RWPE2 (cell line): ENCODE results near the gene WNT9B.

ENCODE experiments used
- ATAC-seq: fragments of 200-7000 bp; cut with Tn5 transposase; 3 replicates; pipeline ENCODE4 v1.9.1; 2021; ENCODE audit warnings: low read depth
- DNase-seq: peaks from one replicate; pipeline ENCODE4 v3.0.0-alpha.2; 2020; ENCODE audit warnings: low spot score
- H3K27ac ChIP-seq: fragments of 450-650 bp; 2 replicates; pipeline ENCODE4 v1.5.1; 2017; ENCODE audit warnings: mild to moderate bottlenecking; ENCODE audit not compliant: poor library complexity, severe bottlenecking
- H3K27me3 ChIP-seq: fragments of 250-450 bp; sonication (Bioruptor Pico); 2 replicates; pipeline ENCODE4 v1.5.1; 2021; ENCODE audit warnings: mild to moderate bottlenecking, moderate library complexity; ENCODE audit not compliant: insufficient read depth, poor library complexity, severe bottlenecking
- H3K36me3 ChIP-seq: fragments of 250-450 bp; sonication (Bioruptor Pico); 2 replicates; pipeline ENCODE4 v1.5.1; 2020; ENCODE audit warnings: low read depth, mild to moderate bottlenecking, moderate library complexity
- H3K4me1 ChIP-seq: fragments of 250-450 bp; sonication (Bioruptor Pico); 2 replicates; pipeline ENCODE4 v1.5.1; 2021; ENCODE audit warnings: mild to moderate bottlenecking, moderate library complexity; ENCODE audit not compliant: insufficient read depth, poor library complexity, severe bottlenecking
- H3K4me3 ChIP-seq: fragments of 250-450 bp; sonication (Bioruptor Pico); 2 replicates; pipeline ENCODE4 v1.5.1; 2021; ENCODE audit warnings: mild to moderate bottlenecking, moderate library complexity; ENCODE audit not compliant: severe bottlenecking
- H3K9me3 ChIP-seq: fragments of 250-450 bp; sonication (Bioruptor Pico); 2 replicates; pipeline ENCODE4 v1.5.1; 2021; ENCODE audit warnings: mild to moderate bottlenecking, moderate library complexity; ENCODE audit not compliant: severe bottlenecking
- CTCF ChIP-seq: fragments of 450-650 bp; IDR thresholded peaks from one replicate; pipeline ENCODE4 v1.5.1; 2017; ENCODE audit warnings: mild to moderate bottlenecking, moderate library complexity; ENCODE audit not compliant: poor library complexity, severe bottlenecking

The WNT9B gene

DNA sequence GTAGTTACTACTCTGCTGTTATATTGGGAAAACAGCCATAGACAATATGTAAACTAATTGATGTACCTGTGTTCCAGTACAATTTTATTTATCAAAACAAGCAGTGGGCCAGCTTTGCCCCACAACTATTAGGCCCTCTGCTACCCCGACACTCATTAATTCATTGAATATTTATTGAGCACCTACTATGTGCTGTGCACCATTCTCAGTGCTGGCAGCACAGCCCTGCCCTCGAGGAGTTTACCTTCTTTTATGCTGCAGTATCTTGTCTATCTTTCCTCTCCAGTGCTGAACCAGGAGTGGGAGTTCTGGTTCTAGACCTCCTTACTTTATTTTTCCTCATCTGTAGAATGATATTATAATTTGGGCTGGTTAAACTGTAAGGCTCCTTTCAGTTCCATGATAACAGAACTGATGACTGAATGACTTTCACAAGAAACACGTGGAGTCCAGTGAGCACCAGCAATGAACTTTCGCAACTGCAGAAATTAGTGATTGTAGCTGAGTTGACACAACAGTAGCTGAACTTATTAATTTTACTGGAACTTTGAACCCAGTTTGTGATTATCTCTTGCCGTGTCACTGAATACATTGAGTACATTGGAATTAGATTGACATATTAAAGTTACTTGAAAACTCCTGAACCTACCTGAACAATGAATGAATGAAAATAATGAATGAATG is 73.9 kb downstream of the WNT9B start:
- no peaks in the 10 kb centered on the region for H3K27me3 ChIP-seq
- H3K4me3 ChIP-seq: no peak overlapping the region
- ATAC-seq (no peak), DNase-seq (no peak)
- H3K4me1 ChIP-seq: peaks cover 18% of the 10 kb centered on the region
- no peak for TF ChIP-seq CTCF
- no peak overlapping the region for H3K27ac ChIP-seq
- no peaks in the 10 kb centered on the region for H3K9me3 ChIP-seq
- peaks cover 19% of the 10 kb centered on the region for H3K36me3 ChIP-seq

DNA sequence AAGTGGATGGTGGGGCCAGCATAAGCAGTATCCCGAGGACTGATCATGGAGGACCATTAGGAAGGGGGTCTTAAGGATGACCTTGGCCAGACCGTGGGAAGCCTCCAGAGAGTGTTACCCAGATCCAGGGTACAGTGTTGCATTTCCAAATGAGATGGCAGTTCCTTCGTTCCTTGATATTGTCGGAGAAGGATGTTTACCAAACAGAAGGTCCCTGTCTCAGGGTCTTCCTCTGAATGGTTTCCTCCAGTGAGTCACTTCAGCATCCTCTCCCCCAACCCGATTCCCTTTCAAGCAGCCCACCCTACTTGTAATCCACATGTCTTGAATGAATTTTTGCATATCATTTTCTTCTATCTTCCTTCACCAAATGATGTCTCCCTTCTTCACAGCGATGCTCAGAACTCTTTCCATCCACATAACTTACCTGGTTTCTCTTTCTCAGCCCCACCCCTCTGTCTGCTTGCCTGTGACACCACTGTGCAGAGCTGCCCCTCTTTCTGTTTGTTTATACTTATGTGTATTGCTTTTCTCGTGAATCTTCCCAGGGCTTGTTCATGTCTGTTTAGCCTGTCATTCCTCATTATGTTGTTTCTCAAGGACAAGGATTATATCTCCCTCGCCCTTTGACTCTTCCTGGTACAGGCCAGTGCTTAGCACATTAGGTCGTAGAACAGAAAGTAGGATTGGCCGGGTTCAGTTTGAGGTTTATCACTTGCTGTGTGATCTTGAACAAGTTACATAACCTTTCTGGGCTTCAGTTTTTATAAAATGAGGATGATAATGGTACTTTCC is 77.3 kb downstream of the WNT9B start:
- H3K36me3 ChIP-seq: peaks cover 53% of the 10 kb centered on the region
- no peaks in the 10 kb centered on the region for H3K9me3 ChIP-seq
- peaks cover 18% of the 10 kb centered on the region for H3K4me1 ChIP-seq
- no peak overlapping the region for H3K4me3 ChIP-seq
- DNase-seq: no peak
- no peak for ATAC-seq
- H3K27ac ChIP-seq: peak overlapping the region; percentile 64
- no peaks in the 10 kb centered on the region for H3K27me3 ChIP-seq
- no peak for TF ChIP-seq CTCF

GRCh38 chr17:46929413-46929812 is 78.0 kb downstream of the WNT9B start:
- no peak for TF ChIP-seq CTCF
- Histone ChIP-seq H3K9me3 (no peaks in the 10 kb centered on the region), H3K4me1 (peaks cover 18% of the 10 kb centered on the region), H3K27ac (peak overlapping the region; percentile 64), H3K27me3 (no peaks in the 10 kb centered on the region), H3K4me3 (no peak overlapping the region), H3K36me3 (peaks cover 60% of the 10 kb centered on the region)
- ATAC-seq: peak; percentile 97
- no peak for DNase-seq

DNA sequence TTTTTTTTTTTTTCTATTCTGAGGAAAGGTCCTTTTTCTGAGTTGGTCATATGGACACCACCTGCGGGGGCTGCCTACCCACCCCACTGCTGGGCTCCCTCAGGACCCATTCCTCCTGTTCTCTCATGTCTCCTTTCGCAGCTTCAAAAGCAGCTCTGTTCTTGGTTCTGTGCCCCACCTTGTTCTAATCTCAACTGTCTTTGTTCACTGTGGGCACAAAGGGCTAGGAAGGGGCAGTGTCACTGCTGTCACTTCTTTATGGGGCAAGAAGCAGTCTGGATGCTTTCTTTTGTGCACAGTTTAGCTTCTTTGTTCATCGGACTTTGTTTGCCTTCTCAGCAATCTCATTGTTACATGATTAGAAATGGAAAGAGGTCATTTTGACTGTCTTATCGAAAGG is 78.7 kb downstream of the WNT9B start:
- Histone ChIP-seq H3K36me3 (peaks cover 66% of the 10 kb centered on the region), H3K4me3 (no peak overlapping the region), H3K4me1 (peaks cover 15% of the 10 kb centered on the region), H3K27ac (peak overlapping the region; percentile 64), H3K27me3 (no peaks in the 10 kb centered on the region), H3K9me3 (no peaks in the 10 kb centered on the region)
- no peak for DNase-seq
- ATAC-seq: no peak
- TF ChIP-seq CTCF: no peak

DNA sequence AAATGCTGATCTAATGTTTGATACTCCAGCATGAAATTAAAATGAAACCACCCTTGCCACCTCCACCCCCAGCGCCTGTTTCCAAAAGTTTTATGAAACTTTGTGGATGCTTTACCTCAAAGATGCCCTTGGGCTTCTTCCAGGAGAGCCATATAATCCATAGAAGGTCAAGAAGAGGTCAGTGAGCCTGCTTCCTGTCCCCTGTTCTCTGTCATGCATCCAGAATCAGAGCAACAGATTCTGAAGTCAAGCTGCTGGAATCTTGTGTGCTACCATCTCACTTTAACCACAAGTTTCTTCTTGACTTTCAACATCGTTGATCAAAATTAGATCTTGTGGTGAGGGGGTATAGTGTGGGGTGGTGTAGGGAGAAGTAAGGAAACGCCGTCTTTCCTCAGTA is 80.2 kb downstream of the WNT9B start:
- no peak for ATAC-seq
- Histone ChIP-seq H3K36me3 (peaks cover 72% of the 10 kb centered on the region), H3K4me3 (no peak overlapping the region), H3K4me1 (peaks cover 15% of the 10 kb centered on the region), H3K27me3 (no peaks in the 10 kb centered on the region), H3K9me3 (no peaks in the 10 kb centered on the region), H3K27ac (no peak overlapping the region)
- TF ChIP-seq CTCF: no peak
- no peak for DNase-seq
